NCI-H82 treated with DMSO at 0.1 percent for 48 hours (cell line): ENCODE measurements around the gene CKB.

Experiments
- DNase-seq: peaks from one replicate; lab custom pipeline; 2025; ENCODE audit not compliant: unreplicated experiment; lab: John Stamatoyannopoulos, UW

Gene CKB

GRCh38 chr14:103492156-103492925, 30.3 kb downstream of the CKB start:
- DNase-seq = no peak

GRCh38 chr14:103491691-103492090, 30.9 kb downstream of the CKB start:
- no peak for DNase-seq

DNA sequence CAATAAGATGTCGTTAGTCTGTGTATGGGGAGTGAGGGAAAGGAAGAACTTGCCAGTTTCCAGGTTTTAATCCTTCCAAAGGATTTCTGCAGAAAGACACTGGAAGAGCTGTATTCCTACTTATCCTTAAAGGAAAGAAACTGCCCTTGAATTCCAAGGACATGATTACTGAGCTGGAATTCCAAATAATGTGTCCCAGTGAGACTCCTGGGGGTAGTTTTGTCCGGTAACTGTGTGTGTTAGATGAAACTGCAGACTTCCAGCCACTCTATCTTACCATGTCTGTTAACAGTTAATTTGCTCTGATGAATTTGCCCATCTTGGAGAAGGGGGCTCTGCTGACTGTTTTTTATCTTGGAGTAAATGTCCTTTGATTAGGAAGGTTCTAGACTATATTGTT, 33.0 kb downstream of the CKB start:
- no peak for DNase-seq

GRCh38 chr14:103488960-103489359, 33.7 kb downstream of the CKB start:
- no peak for DNase-seq

GRCh38 chr14:103488071-103488470, 34.6 kb downstream of the CKB start:
- no peak for DNase-seq

- no peak for DNase-seq
Measured at GRCh38 chr14:103485504-103485903, 37.1 kb downstream of the CKB start.

GRCh38 chr14:103483600-103483999, 39.0 kb downstream of the CKB start:
- no peak for DNase-seq

GRCh38 chr14:103480595-103480994, 42.0 kb downstream of the CKB start:
- no peak for DNase-seq

DNA sequence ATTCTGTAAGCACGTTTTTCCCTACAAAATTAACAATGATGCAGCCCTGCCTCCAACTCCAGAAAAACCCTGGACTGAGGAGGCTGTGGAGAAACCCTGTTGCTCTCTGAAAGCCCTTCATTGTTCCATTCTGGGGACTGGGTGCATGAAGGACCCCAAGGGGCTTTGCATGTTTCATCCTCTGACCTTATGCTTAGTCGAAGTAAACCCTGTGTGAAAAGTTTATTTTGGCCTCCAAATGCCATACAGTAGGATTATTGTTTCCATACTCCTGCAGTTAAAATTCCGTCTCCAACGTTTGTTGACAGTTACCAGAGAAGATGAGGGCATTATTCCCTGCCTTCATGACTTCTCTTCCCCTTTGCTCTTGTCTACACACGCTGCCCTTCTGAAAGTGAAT, 46.0 kb downstream of the CKB start:
- DNase-seq = no peak

DNA sequence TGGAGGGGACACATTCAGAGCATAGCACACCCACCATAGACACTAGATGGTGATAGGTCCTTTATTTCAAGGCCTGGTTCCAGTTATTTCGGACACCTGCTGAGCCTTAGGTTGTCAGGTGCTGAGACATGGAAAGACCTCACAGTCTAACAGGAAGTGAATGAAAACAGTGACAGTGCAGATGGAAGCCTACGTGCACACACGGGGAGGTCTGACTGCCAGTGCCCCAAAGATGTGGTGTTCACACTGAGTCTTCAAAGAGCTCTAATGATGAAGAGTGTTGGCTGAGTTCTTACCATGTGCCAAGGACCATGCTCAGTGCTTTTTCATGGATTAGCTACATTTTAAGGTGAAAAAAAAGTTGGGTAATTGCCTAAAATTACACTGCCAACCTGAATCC, 46.6 kb downstream of the CKB start:
- no peak for DNase-seq

DNA sequence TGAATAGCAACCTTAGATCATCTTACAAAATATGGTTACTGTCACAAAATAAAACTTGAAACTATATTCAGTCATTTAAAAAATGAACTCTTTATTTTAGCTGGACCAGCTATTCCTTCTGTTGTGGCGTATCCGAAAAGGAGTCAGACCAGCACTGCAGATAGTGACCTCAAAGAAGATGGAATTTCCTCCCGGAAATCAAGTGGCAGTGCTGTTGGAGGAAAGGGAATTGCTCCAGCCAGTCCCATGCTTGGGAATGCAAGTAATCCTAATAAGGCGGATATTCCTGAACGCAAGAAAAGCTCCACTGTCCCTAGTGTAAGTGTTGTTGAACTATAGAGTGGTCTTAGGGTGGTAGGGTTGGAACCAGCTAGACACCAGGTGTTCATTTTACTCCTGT, 47.7 kb downstream of the CKB start:
- DNase-seq = no peak

DNA sequence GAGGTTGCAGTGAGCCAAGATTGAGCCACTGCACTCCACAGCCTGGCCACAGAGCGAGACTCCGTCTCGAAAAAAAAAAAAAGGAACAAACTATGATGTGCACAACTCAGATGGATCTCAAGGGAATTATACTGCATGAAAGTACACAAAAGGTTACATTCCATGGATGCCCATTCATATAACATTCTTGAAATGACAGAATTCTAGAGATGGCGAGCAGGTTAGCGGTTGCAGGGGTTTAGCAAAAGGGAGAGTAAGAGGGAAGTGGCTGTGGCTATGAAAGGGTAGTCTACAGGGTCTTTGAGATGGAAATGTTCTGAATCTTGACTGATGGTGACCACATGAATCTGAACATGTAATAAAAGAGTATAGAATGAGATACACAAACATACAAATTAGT, 49.7 kb downstream of the CKB start:
- DNase-seq = no peak
